GM19238 (cell line): ENCODE results near the gene SLC39A6.
A peak's percentile ranks its signal among the peaks of the same experiment; 100 is the strongest.
"Not testable (repeated sequence)": the region's sequence is repeated elsewhere in the genome, so short reads cannot be mapped to it uniquely, and the experiment has no call there.

Experiments used
- DNase-seq: peaks from one replicate; pipeline ENCODE4 v3.0.0; 2011; ENCODE audit warnings: low spot score; ENCODE audit not compliant: insufficient read length

SLC39A6 gene

GRCh38 chr18:36101943-36102342, 27.2 kb downstream of the SLC39A6 start:
- no peak for DNase-seq

DNA sequence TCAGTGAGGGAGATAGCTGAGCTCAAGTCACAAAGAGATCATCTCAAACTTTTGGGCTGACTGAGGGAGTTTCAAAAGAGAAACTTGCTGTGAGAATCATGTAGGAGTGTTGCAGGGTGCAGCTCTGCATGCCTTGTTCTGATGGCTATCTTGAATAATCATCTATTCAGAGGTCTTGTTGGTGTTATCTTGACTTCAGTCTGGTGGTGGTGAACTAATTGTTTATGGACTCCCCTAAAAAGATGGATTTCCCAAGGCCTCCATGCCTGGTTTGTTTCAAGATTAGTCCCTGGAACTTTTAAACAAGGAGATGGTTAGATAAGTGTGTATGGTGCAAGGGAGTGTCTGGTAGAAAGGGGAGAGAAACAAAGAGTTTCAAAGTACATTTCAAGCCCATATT, 29.8 kb downstream of the SLC39A6 start:
- no peak for DNase-seq

GRCh38 chr18:36096955-36097354, 32.2 kb downstream of the SLC39A6 start:
- no peak for DNase-seq

GRCh38 chr18:36095936-36096519, 33.1 kb downstream of the SLC39A6 start:
- peak; percentile 7 for DNase-seq

GRCh38 chr18:36094431-36094830, 34.7 kb downstream of the SLC39A6 start:
- DNase-seq: no peak

- not testable (repeated sequence) for DNase-seq
Measured at GRCh38 chr18:36092116-36092515, 37.0 kb downstream of the SLC39A6 start.

DNA sequence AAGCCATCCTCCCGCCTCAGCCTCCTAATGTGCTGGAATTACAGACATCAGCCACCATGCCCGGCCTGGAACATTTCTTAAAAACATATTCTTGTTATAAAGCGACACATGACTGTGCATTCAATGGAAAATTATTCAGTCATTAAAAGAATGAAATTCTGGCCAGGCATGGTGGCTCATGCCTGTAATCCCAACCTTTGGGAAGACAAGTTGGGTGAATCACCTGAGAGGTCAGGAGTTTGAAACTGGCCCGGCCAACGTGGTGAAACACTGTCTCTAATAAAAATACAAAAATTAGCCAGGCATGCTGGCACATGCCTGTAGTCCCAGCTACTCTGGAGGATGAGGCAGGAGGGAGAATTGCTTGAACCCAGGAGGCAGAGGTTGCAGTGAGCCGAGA, 40.1 kb downstream of the SLC39A6 start:
- no peak for DNase-seq

- no peak for DNase-seq
Measured at GRCh38 chr18:36088256-36088655, 40.9 kb downstream of the SLC39A6 start.

- DNase-seq: no peak
Measured at GRCh38 chr18:36086186-36086585, 43.0 kb downstream of the SLC39A6 start.

GRCh38 chr18:36085195-36085594, 43.9 kb downstream of the SLC39A6 start:
- no peak for DNase-seq

- no peak for DNase-seq
Measured at GRCh38 chr18:36083729-36084128, 45.4 kb downstream of the SLC39A6 start.

DNA sequence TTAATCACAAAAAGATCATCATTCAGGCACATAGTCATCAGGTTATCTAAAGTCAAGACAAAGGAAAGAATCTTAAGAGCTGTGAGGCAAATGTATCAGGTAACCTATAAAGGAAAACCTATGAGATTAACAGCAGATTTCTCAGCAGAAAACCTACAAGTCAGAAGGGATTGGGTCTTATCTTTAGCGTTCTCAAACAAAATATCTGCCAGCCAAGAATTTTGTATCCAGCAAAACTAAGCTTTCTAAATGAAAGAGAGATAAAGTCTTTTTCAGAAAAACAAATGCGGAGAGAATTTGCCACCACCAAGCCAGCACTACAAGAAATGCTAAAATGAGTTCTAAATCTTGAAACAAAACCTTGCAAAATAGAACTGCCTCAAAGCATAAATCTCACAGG, 48.0 kb downstream of the SLC39A6 start:
- not testable (repeated sequence) for DNase-seq

DNA sequence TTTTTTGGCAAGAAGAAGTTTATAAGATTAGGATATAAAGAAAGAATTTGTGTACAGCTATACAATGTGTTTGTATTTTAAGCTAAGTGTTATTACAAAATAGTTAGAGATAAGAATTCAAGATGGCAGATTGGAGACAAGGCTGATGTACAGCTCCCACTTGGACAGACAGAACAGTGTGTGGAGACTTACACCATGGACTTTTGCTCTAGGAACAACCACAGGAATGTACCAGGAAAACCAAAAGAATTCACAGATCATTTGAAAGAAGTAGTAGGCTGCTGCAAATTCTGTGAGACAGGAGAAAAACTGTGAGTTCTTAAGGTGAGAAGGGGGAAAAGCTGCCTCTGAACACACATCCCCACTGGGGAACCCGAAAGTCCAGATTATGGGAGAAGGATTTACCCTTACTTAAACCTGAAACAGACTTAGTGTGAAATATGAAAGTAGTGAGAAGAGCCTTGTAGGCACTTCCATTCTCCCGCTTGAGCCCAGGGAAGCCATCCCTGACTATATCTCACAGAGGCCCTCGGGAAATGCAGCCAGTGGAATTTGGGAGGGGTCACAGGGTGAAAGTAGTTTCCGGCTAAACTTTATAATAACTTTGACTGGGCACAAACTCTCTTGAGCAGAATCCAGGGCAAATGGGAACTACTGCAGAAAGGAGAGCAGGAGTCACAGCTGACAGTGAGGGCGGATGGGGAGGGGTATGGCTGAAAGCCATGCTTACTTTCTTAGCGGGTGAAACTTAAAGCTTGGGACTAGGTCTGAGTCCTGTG, 50.2 kb downstream of the SLC39A6 start:
- no peak for DNase-seq

DNA sequence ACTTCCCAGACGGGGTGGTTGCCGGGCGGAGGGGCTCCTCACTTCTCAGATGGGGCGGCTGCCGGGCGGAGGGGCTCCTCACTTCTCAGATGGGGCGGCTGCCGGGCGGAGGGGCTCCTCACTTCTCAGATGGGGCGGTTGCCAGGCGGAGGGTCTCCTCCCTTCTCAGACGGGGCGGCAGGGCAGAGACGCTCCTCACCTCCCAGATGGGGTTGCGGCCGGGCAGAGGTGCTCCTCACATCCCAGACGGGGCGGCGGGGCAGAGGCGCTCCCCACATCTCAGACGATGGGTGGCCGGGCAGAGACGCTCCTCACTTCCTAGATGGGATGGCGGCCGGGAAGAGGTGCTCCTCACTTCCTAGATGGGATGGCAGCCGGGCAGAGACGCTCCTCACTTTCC, 51.4 kb downstream of the SLC39A6 start:
- not testable (repeated sequence) for DNase-seq

- DNase-seq: peak; percentile 5
Measured at GRCh38 chr18:36075862-36076587, 53.1 kb downstream of the SLC39A6 start.

DNA sequence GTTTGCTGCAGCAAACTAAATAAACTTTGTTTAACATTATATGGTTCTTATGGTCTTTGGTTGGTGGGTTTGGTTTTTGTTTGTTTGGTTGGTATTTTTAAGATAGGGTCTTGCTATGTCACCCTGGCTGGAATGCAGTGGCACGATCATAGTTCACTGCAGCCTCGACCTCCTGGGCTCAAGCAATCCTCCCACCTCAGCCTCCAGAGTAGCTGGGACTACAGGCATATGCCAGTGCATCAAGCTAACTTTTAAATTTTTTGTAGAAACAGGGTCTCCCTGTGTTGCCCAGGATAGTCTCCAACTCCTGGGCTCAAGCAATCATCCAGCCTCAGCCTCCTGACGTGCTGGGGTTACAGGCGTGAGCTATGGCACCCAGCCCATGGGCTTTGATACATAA, 54.7 kb downstream of the SLC39A6 start:
- DNase-seq: no peak

DNA sequence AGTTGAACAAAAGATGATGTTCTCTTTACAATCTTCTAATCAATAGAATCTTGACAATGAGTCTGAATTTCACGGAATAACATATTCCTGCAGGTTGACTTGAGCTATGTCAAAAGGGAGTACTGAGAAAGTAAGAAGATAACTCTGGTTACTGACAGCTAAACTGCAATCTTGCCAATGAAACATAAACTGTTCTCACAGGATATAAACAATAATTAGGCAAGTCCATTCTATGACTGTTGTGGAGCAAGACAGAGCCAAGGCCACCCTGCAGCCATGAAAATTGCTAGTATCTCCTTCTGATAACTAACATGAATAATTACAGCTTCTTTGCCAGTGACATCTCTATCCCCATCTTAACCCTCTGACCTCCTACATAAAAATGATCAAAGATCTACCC, 55.5 kb downstream of the SLC39A6 start:
- no peak for DNase-seq

- not testable (repeated sequence) for DNase-seq
Measured at GRCh38 chr18:36072406-36072805, 56.7 kb downstream of the SLC39A6 start.

DNA sequence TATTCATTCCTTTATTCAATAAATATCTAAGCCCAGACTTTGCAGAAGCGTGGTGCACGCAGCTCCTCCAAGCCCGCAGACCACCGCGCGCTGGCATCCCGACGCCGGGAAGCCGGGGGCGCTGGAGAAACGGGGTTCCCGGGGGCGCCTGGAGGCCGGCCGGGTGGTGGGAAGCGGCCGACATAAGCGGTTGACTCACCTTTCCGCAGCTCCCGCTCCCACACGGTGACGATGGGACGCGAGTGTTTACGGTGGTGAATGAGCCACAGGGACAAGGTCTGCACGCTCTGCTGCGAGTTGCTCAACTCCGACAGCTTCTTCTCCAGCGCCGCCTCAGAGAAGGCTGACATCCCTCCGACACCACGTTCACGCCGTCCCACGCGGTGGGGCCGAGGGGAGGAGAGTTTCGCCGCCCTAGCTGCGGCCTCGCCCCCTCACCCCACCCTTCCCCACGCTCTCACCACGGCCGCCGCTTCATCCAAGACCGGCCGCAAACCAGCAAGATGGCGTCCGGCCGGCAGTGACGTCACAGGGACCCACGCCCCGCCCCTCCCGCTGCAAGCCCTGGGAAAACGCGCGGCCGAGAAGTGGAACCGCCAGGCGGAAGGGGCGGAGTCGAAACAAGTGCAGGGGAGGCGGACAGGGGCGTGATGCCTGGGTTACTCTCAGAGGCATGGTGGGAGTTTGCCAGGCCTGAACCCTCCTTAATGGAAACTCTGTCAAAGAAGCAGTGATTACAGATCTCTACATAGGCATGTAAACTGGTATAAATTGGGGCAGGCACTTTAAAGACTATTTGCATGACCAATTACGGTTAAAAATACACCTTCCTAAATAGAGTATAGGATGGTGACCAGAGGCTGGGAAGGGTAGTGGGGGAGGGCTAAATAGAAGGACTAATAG, 61.8 kb downstream of the SLC39A6 start, which contains the start of gene RPRD1A:
Gene RPRD1A, minus strand, starts transcription at position 505 of the 903 bp plus-strand sequence. Its CDS starts 155 bp downstream, at position 350.
- DNase-seq: peak; percentile 94

DNA sequence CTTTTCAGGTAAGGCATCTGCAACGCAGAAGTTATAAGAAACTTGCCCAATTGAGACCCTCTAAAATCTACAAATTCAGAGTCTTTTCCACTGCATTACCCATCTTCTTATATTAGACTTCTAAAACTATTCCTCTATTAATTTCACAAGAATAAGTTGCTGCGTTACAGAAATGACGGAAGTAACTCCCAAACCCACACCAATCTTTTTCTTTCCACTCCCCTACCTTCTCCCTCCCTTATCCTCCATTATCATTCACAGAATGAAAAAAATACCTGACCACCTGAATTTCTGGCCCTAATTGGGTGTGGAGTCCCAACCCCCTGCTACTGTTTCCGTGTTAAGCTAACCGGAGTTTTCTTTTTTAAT, 62.5 kb downstream of the SLC39A6 start:
- DNase-seq: no peak

GRCh38 chr18:36066001-36066400, 63.1 kb downstream of the SLC39A6 start:
- no peak for DNase-seq

- not testable (repeated sequence) for DNase-seq
Measured at GRCh38 chr18:36064809-36065079, 64.4 kb downstream of the SLC39A6 start.
